HL-60 (cell line): ENCODE results near the gene LAX1.

Source experiments
- DNase-seq, 2 experiments: peaks; one replicate each; pipeline ENCODE4 v3.0.0-alpha.2; 2010 to 2020; ENCODE audit warnings: low read depth in 1 of 2, low spot score in 1 of 2
- H3K27ac ChIP-seq: fragments of 250-450 bp; sonication (Bioruptor Pico); replicated peaks from 2 replicates; pipeline ENCODE4 v1.5.1; 2020; ENCODE audit warnings: mild to moderate bottlenecking, moderate library complexity
- H3K27me3 ChIP-seq: fragments of 250-450 bp; sonication (Bioruptor Pico); 2 replicates; pipeline ENCODE4 v1.5.1; 2021; ENCODE audit warnings: mild to moderate bottlenecking, moderate library complexity; ENCODE audit not compliant: insufficient read depth, poor library complexity, severe bottlenecking
- H3K4me3 ChIP-seq: replicated peaks from 2 replicates; pipeline ENCODE4 v1.5.1; 2011; ENCODE audit warnings: mild to moderate bottlenecking, control low read depth, low read length; ENCODE audit not compliant: insufficient read depth
- GABPA ChIP-seq: IDR thresholded peaks from 2 replicates; pipeline ENCODE4 v1.6.1; 2012; ENCODE audit warnings: low read depth
- POLR2AphosphoS5 ChIP-seq: IDR thresholded peaks from 2 replicates; pipeline ENCODE4 v1.6.1; 2012; ENCODE audit warnings: low read depth
- REST ChIP-seq: IDR thresholded peaks from 2 replicates; pipeline ENCODE4 v1.6.1; 2012; ENCODE audit warnings: low read depth; ENCODE audit not compliant: insufficient replicate concordance
- SPI1 ChIP-seq: IDR thresholded peaks from 2 replicates; pipeline ENCODE4 v1.6.1; 2012; ENCODE audit warnings: low read depth, mild to moderate bottlenecking, borderline replicate concordance
- TF ChIP-seq, protein P1 (sequence below): IDR thresholded peaks from one replicate; pipeline ENCODE4 v1.5.1; 2011; ENCODE audit warnings: low read length, control low read depth, inconsistent platforms; ENCODE audit not compliant: insufficient read depth

LAX1 gene

DNA sequence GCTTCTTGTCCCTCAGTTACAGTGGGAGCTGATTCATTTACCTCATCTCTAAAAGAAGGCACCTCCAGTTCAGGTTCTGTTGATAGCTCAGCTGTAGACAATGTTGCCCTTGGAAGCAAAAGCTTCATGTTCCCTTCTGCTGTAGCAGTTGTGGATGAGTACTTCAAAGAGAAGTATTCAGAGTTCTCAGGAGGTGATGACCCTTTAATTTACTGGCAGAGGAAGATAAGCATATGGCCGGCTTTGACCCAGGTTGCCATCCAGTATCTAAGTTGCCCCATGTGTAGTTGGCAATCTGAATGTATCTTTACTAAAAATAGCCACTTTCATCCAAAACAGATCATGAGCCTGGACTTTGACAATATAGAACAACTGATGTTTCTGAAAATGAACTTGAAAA, 35.0 kb downstream of the LAX1 start:
- no peak overlapping the region for H3K27ac ChIP-seq
- H3K4me3 ChIP-seq = no peak overlapping the region
- TF ChIP-seq POLR2AphosphoS5 = no peak
- TF ChIP-seq, protein P1, sequence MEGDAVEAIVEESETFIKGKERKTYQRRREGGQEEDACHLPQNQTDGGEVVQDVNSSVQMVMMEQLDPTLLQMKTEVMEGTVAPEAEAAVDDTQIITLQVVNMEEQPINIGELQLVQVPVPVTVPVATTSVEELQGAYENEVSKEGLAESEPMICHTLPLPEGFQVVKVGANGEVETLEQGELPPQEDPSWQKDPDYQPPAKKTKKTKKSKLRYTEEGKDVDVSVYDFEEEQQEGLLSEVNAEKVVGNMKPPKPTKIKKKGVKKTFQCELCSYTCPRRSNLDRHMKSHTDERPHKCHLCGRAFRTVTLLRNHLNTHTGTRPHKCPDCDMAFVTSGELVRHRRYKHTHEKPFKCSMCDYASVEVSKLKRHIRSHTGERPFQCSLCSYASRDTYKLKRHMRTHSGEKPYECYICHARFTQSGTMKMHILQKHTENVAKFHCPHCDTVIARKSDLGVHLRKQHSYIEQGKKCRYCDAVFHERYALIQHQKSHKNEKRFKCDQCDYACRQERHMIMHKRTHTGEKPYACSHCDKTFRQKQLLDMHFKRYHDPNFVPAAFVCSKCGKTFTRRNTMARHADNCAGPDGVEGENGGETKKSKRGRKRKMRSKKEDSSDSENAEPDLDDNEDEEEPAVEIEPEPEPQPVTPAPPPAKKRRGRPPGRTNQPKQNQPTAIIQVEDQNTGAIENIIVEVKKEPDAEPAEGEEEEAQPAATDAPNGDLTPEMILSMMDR = no peak
- DNase-seq = no peak
- no peaks in the 10 kb centered on the region for H3K27me3 ChIP-seq

DNA sequence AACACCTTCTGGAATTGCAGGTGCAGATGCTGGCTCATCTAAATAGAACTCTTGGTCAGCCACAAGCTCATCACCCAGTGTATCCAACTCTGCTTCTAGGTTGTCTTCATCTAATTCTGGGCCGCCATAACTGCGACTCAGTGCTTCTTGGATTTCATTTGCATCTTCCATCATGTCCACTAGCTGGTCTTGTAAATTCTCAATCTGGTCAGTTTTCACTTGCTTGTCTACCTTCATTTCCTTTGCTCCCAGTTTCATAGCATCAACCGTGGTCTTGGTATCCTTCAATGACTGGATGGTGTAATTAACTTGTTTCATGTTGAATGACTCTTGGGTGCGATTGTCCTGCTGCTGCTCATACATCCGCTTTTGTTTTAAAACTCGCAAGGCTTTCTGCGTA, 40.7 kb downstream of the LAX1 start:
- DNase-seq = no peak

DNA sequence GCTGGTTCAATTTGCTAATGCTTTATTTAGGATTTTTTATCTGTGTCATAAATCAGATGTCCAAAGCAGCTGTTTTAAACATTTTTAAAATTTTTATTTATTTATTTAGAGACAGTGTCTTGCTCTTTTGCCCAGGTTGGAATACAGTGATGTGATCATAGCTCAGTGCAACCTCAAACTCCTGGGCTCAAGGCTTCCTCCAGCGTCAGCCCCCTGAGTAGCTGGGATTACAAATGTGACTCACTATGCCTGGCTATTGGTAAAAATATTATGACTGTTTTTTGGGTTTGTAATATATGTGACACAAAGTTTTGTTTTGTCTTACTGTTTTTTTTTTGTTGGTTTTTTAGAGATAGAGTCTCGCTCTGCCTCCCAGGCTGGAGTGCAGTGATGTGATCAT, 42.2 kb downstream of the LAX1 start:
- no peak for TF ChIP-seq REST
- Histone ChIP-seq H3K27me3 (no peaks in the 10 kb centered on the region), H3K27ac (no peak overlapping the region), H3K4me3 (no peak overlapping the region)
- no peak for DNase-seq

More for the DNA sequence above, 40.7 kb downstream of the LAX1 start:
- TF ChIP-seq, protein P1 = no peak
- TF ChIP-seq REST (no peak), POLR2AphosphoS5 (no peak), GABPA (no peak), SPI1 (no peak)
- Histone ChIP-seq H3K27me3 (no peaks in the 10 kb centered on the region), H3K4me3 (no peak overlapping the region), H3K27ac (no peak overlapping the region)

DNA sequence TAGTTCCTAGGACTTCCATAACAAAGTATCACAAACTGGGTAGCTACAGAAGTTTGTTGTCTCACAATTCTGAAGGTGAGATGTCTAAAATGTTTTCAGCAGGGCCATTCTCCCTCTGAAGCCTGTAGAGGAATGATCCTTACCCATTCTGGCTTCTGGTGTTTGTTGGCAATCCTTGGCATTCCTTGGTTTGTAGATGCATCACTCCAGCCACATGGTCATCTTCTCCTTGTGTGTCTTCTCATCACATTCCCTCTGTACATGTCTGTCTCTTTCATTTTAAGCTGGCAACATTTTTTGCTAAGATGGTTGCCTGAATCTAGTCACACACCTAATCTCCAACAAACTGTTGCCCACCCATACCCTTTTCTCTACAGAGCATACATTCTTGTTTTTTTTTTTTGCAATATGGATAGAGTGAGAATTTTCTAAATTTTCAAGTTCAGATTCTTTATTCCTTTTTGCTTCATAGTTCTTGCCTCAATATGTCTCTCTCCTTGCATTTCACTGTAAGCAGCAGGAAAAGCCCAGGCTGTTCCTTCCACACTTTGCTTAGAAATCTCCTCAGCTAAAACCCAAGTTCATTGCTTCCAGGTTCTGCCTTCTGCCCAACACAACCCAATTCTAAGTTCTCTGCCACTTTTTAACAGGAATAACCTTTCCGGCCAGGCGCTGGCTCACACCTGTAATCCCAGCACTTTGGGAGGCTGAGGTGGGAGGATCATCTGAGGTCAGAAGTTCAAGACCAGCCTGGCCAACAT, 48.8 kb downstream of the LAX1 start:
- TF ChIP-seq REST (no peak), SPI1 (no peak), GABPA (no peak), POLR2AphosphoS5 (no peak)
- TF ChIP-seq, protein P1 = no peak
- H3K4me3 ChIP-seq = no peak overlapping the region
- H3K27ac ChIP-seq = no peak overlapping the region
- H3K27me3 ChIP-seq = no peaks in the 10 kb centered on the region
- no peak for DNase-seq
